B cell (primary cell): Measurements from ENCODE around the gene KLF1. TPM values are rescaled to one million over a fixed set of nuclear protein-coding genes. Genes with fewer than 3 reads are reported as not detected.

ENCODE experiments used
- ATAC-seq: fragments of 200-7000 bp; cut with Tn5 transposase; one replicate; pipeline ENCODE4 v1.10.0; 2021; ENCODE audit warnings: low read depth, mild to moderate bottlenecking, moderate number of reproducible peaks, moderate library complexity
- CTCF ChIA-PET: fragments of 350-600 bp; sonication (Branson Sonifier 250); formaldehyde crosslinking; loops from one replicate; lab custom pipeline; 2021; ENCODE audit warnings: antibody characterized with exemption, inconsistent platforms; lab: Charles Lee
- POLR2A ChIA-PET: fragments of 350-600 bp; sonication (Branson Sonifier 250); formaldehyde crosslinking; loops from one replicate; lab custom pipeline; 2021; ENCODE audit warnings: antibody characterized with exemption; lab: Charles Lee
- DNase-seq: peaks from one replicate; pipeline ENCODE4 v3.0.0; 2013
- H2AFZ ChIP-seq: 2 replicates; pipeline ENCODE4 v1.6.1; 2012; ENCODE audit warnings: mild to moderate bottlenecking, low read depth, low read length; ENCODE audit not compliant: insufficient read depth, poor library complexity, severe bottlenecking
- H3K27ac ChIP-seq, 2 donors: 1 replicate in 1 of 2; 2 replicates in 1 of 2; pipeline ENCODE4 v1.5.1; 2012 to 2013; ENCODE audit warnings: low read length in 2 of 2, mild to moderate bottlenecking in 2 of 2, moderate library complexity in 1 of 2
- H3K27me3 ChIP-seq, 4 experiments: fragments of 200-600 bp in 1 of 4; sonication (generic) in 1 of 4; replicated peaks in 1 of 4; 1 replicate in 2 of 4; 2 replicates in 2 of 4; pipeline versions ENCODE4 v1.6.1 to v1.7.0; 2013 to 2016; ENCODE audit warnings: low read length in 3 of 4, mild to moderate bottlenecking in 2 of 4, mixed read lengths in 1 of 4, moderate library complexity in 1 of 4; ENCODE audit not compliant: insufficient read depth in 4 of 4, control insufficient read depth in 3 of 4; ENCODE audit errors: control extremely low read depth in 1 of 4
- H3K36me3 ChIP-seq, 2 experiments: replicated peaks in 1 of 2; 1 replicate in 1 of 2; 2 replicates in 1 of 2; pipeline versions ENCODE4 v1.6.1 to v1.7.1; 2013; ENCODE audit warnings: low read length in 1 of 2; ENCODE audit not compliant: insufficient read depth in 2 of 2, control insufficient read depth in 1 of 2; ENCODE audit errors: control extremely low read depth in 1 of 2, extremely low read depth in 1 of 2
- H3K4me1 ChIP-seq, 2 donors: fragments of 200-600 bp in 1 of 2; sonication (generic) in 1 of 2; 1 replicate in 1 of 2; 2 replicates in 1 of 2; pipeline versions ENCODE4 v1.5.1 to v1.6.1; 2013 to 2017; ENCODE audit warnings: low read length in 2 of 2; ENCODE audit not compliant: control insufficient read depth in 2 of 2, insufficient read depth in 2 of 2
- H3K4me2 ChIP-seq: replicated peaks from 2 replicates; pipeline ENCODE3; 2012; ENCODE audit warnings: mild to moderate bottlenecking, low read depth, low read length; ENCODE audit not compliant: poor library complexity, severe bottlenecking
- H3K4me3 ChIP-seq, 5 experiments: fragments of 200-600 bp in 1 of 5; sonication (generic) in 1 of 5; 1 replicate in 3 of 5; 2 replicates in 2 of 5; pipeline versions ENCODE4 v1.5.1 to v1.7.0; 2011 to 2016; ENCODE audit warnings: low read length in 4 of 5, mild to moderate bottlenecking in 4 of 5, low read depth in 2 of 5, control low read depth in 1 of 5, moderate library complexity in 1 of 5; ENCODE audit not compliant: insufficient read depth in 1 of 5; ENCODE audit errors: control extremely low read depth in 1 of 5, extremely low read depth in 1 of 5
- H3K79me2 ChIP-seq: fragments of 200-600 bp; sonication (generic); one replicate; pipeline ENCODE4 v1.6.0; 2016; ENCODE audit warnings: low read length; ENCODE audit not compliant: control insufficient read depth, insufficient read depth
- H3K9ac ChIP-seq: fragments of 200-600 bp; sonication (generic); 2 replicates; pipeline ENCODE4 v1.6.1; 2017; ENCODE audit warnings: mild to moderate bottlenecking, low read length, moderate library complexity
- H3K9me3 ChIP-seq, 3 donors: one replicate each; pipeline versions ENCODE4 v1.6.1 to v1.7.1; 2013; ENCODE audit warnings: low read length in 2 of 3; ENCODE audit not compliant: control insufficient read depth in 2 of 3, insufficient read depth in 1 of 3; ENCODE audit errors: control extremely low read depth in 1 of 3
- H4K20me1 ChIP-seq: 2 replicates; pipeline ENCODE4 v1.6.0; 2012; ENCODE audit warnings: mild to moderate bottlenecking, low read length; ENCODE audit not compliant: insufficient read depth, control insufficient read depth, poor library complexity, severe bottlenecking
- H3K27ac Mint-ChIP-seq: one replicate; pipeline ENCODE4 v1.8.0; 2021; ENCODE audit warnings: mixed read lengths
- H3K27me3 Mint-ChIP-seq: one replicate; pipeline ENCODE4 v1.8.0; 2021; ENCODE audit warnings: mixed read lengths
- H3K4me1 Mint-ChIP-seq: one replicate; pipeline ENCODE4 v1.8.0; 2021; ENCODE audit warnings: mixed read lengths
- H3K4me3 Mint-ChIP-seq: one replicate; pipeline ENCODE4 v1.8.0; 2021; ENCODE audit warnings: mixed read lengths
- H3K9me3 Mint-ChIP-seq: one replicate; pipeline ENCODE4 v1.8.0; 2022; ENCODE audit warnings: mixed read lengths; ENCODE audit not compliant: insufficient read depth
- EZH2 ChIP-seq: IDR thresholded peaks from 2 replicates; pipeline ENCODE4 v1.6.1; 2012; ENCODE audit warnings: borderline replicate concordance, low read depth, mild to moderate bottlenecking, moderate library complexity, low read length; ENCODE audit not compliant: insufficient read depth, poor library complexity, severe bottlenecking
- WGBS: methylation state at CpG from one replicate; pipeline ENCODE4 v1.1.5; 2013; ENCODE audit warnings: missing lambda C conversion rate; ENCODE audit not compliant: insufficient coverage; 5-methylcytosine and 5-hydroxymethylcytosine counted together
- intact Hi-C: fragments of 100-400 bp; cut with micrococcal nuclease; formaldehyde crosslinking; loops from one replicate; pipeline ENCODE4 v1.10.0; 2022
- polyA plus RNA-seq: library from polyadenylated mRNA; depleted of rRNA; stranded (reverse); fragments of >200 nt; gene quantifications from 2 replicates; pipeline ENCODE4 v1.2.3, GENCODE V29; 2012
- total RNA-seq, 2 donors: library from RNA; stranded (reverse); fragments of 120-200 nt in 1 of 2; gene quantifications; 1 replicate in 1 of 2; 2 replicates in 1 of 2; pipeline versions ENCODE4 v1.2.3 to v1.2.4, GENCODE V29; 2013 to 2022
- TF ChIP-seq, protein P1 (sequence below): fragments of 200-600 bp; IDR thresholded peaks from one replicate; pipeline ENCODE4 v1.8.0; 2022; ENCODE audit warnings: antibody characterized with exemption, mild to moderate bottlenecking

KLF1 gene
- total and polyA plus RNA-seq, 2 donors (not counting 1 experiment from before 2014, with no cell fraction given) = not detected

GRCh38 chr19:12838182-12838885 is 48.7 kb downstream of the KLF1 start, which contains the start of gene MAST1:
Gene MAST1, plus strand, starts transcription at chr19:12838515. Its CDS starts 58 bp downstream, at chr19:12838573.
- Histone ChIP-seq H3K4me1 (peaks cover 43 to 56% of the 10 kb centered on the region in 2 donors), H3K9ac (peak within 1 kb of the TSS; percentile 52), H3K27ac (no peak within 1 kb of the TSS), H3K36me3 (no peaks in the 10 kb centered on the region), H3K4me2 (peak within 1 kb of the TSS; percentile 91), H3K79me2 (no peaks in the 10 kb centered on the region), H3K4me3 (peak within 1 kb of the TSS in 3 of 5 experiments; percentile 12 to 57 (median 36)), H3K9me3 (peaks cover 0 to 44% (median 7%) of the 10 kb centered on the region in 3 donors), H2AFZ (peak within 1 kb of the TSS; percentile 44), H4K20me1 (no peaks in the 10 kb centered on the region), H3K27me3 (peaks cover 6 to 93% (median 57%) of the 10 kb centered on the region in 4 experiments)
- peak; percentile 74 for DNase-seq
- TF ChIP-seq, protein P1, sequence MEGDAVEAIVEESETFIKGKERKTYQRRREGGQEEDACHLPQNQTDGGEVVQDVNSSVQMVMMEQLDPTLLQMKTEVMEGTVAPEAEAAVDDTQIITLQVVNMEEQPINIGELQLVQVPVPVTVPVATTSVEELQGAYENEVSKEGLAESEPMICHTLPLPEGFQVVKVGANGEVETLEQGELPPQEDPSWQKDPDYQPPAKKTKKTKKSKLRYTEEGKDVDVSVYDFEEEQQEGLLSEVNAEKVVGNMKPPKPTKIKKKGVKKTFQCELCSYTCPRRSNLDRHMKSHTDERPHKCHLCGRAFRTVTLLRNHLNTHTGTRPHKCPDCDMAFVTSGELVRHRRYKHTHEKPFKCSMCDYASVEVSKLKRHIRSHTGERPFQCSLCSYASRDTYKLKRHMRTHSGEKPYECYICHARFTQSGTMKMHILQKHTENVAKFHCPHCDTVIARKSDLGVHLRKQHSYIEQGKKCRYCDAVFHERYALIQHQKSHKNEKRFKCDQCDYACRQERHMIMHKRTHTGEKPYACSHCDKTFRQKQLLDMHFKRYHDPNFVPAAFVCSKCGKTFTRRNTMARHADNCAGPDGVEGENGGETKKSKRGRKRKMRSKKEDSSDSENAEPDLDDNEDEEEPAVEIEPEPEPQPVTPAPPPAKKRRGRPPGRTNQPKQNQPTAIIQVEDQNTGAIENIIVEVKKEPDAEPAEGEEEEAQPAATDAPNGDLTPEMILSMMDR = peak; percentile 63
- TF ChIP-seq EZH2 = no peak
- peak; percentile 72 for ATAC-seq
- ChIA-PET POLR2A (no interaction called here), CTCF (interaction anchor here (1.8 kb wide), 1 partner anchor 9 kb away, joined by 12 read pairs; no protein-coding TSS in a partner anchor)
- 2% methylated on average over 58 of the region's 69 CpGs for WGBS
- intact Hi-C loops = loop anchor here (2.0 kb wide), 1 partner anchor 32 kb away; the partner anchor contains the start of gene RNASEH2A
- Mint-ChIP-seq H3K9me3 (no peaks in the 10 kb centered on the region), H3K4me1 (peaks cover 48% of the 10 kb centered on the region), H3K27ac (no peak within 1 kb of the TSS), H3K4me3 (peak within 1 kb of the TSS; percentile 75), H3K27me3 (peaks cover 65% of the 10 kb centered on the region)

- Histone ChIP-seq H3K27me3 (peaks cover 6 to 95% (median 66%) of the 10 kb centered on the region in 4 experiments), H3K9me3 (peaks cover 0 to 52% (median 7%) of the 10 kb centered on the region in 3 donors), H3K4me3 (no peak overlapping the region), H4K20me1 (no peaks in the 10 kb centered on the region), H2AFZ (no peak overlapping the region), H3K9ac (no peak overlapping the region), H3K4me1 (peaks cover 54 to 67% of the 10 kb centered on the region in 2 donors), H3K79me2 (no peaks in the 10 kb centered on the region), H3K4me2 (no peak overlapping the region), H3K27ac (no peak overlapping the region), H3K36me3 (no peaks in the 10 kb centered on the region)
- H3K27ac Mint-ChIP-seq = no peak overlapping the region
- H3K4me1 Mint-ChIP-seq = peaks cover 55% of the 10 kb centered on the region
- TF ChIP-seq, protein P1 = no peak
- TF ChIP-seq EZH2 = no peak
- ChIA-PET CTCF (interaction anchor here (0.6 to 1.8 kb wide), 7 partner anchors 9 to 1550 kb away, joined by 3 to 12 read pairs (median 4); no protein-coding TSS in a partner anchor), POLR2A (no interaction called here)
- 89% methylated on average over 2 of the region's 4 CpGs for WGBS
- intact Hi-C loops = no loop called here
- no peak for ATAC-seq
- DNase-seq = no peak
- H3K9me3 Mint-ChIP-seq = no peaks in the 10 kb centered on the region
- peaks cover 69% of the 10 kb centered on the region for H3K27me3 Mint-ChIP-seq
- H3K4me3 Mint-ChIP-seq = peak overlapping the region; percentile 53
Measured at GRCh38 chr19:12837225-12837624, 49.8 kb downstream of the KLF1 start.
